NCI-H2227 treated with DMSO at 0.1 percent for 48 hours (cell line): ENCODE results near the gene ARHGAP21.
A peak's percentile ranks its signal among the peaks of the same experiment; 100 is the strongest.
"Not testable (repeated sequence)": the region's sequence is repeated elsewhere in the genome, so short reads cannot be mapped to it uniquely, and the experiment has no call there.

Experiments used
- DNase-seq: peaks from one replicate; lab custom pipeline; 2025; lab: John Stamatoyannopoulos, UW

The ARHGAP21 gene

GRCh38 chr10:24625778-24626177, 97.9 kb downstream of the ARHGAP21 start:
- DNase-seq = no peak

DNA sequence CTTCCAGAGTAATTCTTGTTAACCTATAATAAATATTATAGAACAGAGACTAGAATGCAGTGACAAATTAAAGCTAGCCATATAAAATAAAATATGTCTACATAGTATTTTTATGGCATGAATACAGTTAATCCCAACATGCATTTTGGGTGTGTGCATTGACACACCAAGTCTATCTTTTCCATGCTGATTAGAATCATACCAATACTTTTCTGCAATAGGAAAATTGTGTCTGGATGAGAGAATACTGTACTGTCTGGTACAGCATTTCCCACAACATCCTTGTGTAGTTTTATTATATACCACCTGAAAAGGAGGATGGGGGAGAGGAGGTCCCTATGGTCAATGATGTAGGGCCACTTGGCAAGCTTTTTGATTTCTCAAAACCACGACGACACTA, 100.3 kb downstream of the ARHGAP21 start:
- DNase-seq = no peak

DNA sequence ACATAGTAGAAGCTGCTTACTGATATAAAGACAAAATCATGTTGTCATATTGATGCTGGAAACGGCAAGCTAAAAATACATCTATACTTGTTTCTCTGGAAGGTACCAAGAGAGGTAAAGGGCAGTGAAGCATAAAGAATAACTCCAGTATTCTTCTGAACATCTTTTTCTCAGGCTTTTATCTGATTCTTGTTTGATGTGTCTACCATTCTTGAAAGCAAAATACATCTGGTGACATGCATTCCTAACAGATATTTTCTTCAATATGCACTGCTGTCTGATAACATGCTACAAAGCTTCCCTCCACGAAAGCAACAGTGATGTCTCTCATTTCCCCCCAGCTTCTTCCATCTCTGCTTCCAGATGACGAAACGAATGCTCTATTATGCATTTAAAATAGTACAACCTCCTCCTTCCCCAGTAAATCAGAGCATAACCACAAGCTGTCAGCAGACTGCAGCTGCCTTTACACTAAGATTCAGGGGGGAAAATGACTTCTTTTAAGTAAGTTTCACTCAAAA, 100.8 kb downstream of the ARHGAP21 start:
- DNase-seq = peak; percentile 22

DNA sequence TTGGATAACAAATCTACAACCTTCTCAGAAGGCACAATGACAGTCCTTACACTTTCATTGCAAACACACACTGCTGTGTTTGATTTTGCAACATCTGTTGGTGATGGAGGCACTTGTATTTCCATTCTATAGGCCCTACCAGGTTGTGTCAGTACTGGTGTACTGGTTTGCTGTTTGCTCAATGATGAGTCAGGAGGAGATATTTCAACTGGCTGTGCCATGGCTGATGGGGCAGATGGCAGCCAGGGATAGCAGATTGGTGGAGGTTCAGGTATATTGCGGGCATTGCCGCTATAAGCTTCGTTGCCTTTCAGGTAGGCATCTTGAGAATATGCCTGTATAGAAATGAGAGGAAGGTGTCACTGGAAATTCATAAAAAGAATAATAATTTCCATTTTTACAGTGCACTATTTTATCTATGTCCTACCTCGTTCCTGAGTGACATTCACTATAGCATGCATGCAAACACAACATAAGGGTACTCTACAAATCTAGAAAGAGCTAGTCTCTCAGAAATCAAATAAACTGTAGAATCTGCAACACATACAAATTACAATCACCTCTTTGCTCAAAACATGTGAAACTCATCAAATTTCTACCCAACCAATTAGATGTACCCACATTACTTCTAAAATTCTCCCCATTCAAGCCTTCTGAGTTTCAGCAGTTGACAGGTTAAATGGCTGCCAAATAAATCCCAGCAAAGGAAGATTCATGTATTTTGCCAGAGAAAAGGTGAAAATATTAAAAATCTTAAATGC, 102.5 kb downstream of the ARHGAP21 start:
- DNase-seq = not testable (repeated sequence)

DNA sequence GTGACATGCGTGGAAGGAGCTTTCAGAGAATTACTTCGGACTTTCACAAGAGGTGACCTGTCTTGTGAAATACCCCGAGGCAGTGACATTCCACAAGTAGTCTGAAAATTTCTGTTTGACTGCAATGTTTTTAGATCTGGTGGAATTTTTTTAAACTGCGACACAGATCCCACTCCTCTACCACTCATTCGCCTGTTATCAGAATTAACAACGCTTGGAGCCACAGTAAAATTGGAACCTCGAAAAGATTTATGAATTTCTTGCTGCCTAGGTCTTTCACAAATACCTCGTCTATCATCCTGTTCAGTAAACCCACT, 103.7 kb downstream of the ARHGAP21 start:
- not testable (repeated sequence) for DNase-seq

- DNase-seq = not testable (repeated sequence)
Observed at GRCh38 chr10:24619291-24619993, 104.2 kb downstream of the ARHGAP21 start.

DNA sequence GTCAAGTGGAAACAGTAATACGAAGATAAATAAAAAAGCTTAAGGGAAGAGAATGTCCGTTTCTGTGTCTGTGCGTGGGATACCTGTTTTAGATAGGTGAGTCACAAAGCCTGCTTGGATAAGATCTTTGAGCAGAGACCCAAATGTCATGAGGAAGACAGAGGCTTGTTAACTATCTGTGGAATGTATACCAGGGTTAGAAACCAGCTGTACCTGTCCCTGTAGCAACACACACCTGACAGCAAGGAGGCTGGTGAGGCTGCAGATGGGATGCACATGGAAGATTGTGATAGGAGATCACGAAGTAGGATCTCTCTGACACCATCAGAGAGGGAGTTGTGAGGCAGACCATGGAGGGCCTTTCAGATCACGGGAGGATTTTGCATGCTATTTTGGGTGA, 105.3 kb downstream of the ARHGAP21 start:
- no peak for DNase-seq

DNA sequence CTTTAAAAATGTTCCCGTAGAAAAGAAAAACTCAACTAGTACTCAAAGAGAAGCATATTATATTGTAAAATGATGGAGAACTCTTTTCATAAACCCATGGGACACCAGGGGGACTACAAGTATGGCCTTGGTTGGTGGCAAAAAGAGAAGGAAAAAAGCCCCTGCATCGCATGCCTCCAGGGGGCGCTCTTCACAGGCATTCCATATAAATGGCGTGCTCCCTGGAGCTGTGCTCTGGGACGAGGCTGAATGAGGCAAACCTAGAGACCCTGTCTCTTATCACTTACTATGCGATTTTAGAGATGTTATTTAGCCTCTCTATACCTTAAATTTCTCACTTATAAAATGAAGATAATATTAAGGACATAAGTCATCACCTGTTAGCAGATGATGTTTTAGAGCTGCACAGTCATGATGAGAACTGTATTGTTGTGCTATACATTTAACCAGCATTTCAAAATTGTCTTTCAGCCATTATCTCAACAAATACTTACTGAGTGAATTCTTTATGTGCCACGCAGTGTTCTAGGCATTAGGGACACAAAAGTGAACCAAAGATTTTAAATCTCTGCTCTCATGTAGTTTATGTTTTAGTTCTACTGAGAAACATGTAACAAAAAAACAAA, 105.8 kb downstream of the ARHGAP21 start:
- DNase-seq = peak; percentile 18

DNA sequence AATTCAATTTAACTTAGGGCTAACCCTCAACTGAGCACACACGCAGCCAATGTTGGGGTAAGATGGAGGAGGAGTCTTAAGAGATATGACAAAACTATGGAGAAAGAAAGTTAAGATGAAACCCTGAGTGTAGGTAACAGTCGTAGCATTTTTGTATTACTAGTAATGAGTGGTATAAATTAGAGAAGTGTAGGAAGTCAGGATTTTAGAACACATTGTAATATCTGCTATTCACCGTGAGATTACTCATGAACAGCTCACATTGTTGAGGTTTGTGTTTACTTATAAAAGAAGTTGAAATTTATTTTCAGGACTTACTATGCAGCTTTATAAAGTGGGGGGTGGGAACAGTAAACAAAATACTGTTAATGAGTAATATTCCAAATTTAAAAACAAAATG, 107.2 kb downstream of the ARHGAP21 start:
- no peak for DNase-seq

GRCh38 chr10:24606021-24606420, 117.7 kb downstream of the ARHGAP21 start:
- no peak for DNase-seq

DNA sequence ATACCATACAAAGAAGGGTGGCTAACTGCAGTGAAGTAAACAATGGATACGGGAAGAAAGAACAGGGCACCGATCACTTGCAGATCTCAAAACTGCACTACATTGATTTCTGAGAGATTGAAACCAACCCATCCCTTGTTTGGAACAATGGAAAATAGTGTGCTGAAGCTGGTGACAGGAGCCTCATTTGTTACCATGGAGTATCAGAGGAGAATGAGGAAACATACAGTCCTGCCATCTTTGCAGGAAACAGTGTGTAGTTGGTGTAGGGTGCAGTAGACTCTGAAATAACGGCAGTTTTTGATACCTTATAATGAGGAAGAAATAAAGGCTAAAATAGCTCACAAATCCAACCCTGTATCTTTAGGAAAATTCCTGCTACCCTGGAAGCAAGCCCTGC, 118.5 kb downstream of the ARHGAP21 start:
- no peak for DNase-seq

- no peak for DNase-seq
Observed at GRCh38 chr10:24603333-24603732, 120.4 kb downstream of the ARHGAP21 start.

DNA sequence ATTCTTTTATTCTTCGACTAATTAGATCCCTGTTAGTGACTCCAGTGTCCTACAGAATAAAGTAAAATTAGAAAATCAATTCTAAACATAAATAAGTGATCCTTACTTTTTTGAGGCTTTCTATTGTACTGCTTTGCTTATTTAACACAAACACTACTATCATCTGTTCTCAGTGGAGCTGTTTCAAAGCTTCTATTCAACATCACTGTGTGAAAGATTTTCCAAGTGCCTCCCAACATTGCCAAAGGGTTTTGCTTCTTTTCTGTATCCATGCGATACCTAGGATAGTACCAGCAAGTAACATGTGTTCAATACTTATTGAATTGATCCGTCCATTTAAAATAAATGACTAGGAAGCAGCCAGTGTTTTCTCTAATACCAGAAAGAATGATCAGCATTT, 125.7 kb downstream of the ARHGAP21 start:
- DNase-seq = no peak

DNA sequence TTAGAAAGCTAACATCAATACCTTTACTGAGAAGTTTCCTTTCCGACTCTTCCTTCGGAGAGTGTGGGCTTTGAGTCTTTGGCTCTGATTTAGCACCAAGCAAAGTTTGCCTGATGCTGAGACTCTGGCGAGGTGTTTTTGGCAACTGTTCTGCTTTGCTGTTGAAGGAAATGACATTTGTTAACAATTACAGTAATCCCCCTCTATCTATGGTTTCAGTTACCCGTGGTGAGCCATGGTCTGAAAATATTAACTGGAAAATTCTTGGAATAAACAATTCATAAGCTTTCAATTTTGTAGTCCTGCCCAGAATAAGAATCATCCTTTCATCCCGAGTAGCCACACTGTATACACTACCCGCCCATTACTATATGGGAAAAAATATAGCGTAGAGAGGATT, 126.3 kb downstream of the ARHGAP21 start:
- no peak for DNase-seq

DNA sequence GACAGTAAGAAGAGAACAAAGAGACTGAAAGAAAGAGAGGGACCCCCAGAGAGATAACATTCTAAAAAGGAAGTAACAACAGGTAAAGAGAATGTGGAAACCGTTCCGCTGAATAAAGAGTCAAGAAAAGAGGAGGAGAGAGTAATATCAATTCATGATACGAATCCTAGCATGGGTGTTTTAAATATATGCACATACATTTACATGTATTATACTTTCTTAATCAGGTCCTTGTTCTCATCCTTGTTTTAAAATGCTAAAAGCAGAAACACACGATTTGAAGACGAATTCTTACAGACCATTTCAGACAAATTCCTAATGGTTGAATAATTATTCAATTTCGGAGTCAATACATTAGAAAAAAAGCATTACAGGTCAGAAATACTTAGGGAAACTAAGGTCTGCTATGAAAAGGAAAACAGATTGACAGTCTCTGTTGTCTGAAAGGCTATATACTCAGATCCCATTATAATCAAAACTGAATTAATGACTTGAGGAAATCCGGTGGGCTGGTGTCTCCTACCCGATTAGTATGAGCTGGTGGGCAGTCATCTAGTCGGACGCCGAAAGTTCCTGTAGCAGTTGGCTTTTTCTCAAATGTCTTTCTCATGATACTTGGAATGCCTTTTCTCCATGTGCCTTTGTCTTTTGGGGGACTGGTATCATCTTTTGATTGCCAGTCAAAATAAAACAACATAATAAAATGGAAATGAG, 127.3 kb downstream of the ARHGAP21 start:
- DNase-seq = no peak

DNA sequence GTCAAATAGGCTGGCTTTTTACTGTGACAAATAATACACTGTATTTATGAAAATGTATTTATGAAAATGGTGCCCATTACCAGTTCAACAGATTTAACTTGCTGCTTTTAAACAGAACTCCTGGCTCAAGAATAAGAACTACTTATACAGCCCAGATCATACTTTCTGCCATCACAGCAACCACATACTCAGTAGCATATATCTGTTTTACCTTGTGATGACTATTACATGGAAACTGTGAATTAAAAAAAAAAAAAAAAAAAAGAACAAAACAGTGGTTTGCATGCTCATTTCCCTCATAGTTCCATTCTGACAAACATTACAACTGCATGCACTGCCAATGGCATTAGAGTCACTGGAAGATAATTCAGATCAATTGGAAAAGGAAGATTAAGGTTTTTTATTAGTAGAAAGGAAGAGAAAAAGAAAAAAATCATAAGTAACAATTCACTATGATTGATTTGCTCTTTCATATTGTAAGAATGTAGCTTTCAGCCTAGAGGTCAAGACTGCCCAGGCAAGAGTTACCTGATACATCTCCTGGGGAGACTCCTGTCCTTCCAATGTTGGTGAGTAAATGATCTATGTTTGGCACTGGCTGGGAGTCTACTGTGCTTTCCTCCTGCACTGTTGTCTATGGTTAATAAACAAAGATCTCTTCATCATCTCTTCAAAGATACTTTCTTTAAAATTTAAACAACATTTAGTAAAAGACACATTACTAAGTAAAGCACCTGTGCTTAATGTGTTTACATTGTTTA, 132.8 kb downstream of the ARHGAP21 start:
- no peak for DNase-seq

DNA sequence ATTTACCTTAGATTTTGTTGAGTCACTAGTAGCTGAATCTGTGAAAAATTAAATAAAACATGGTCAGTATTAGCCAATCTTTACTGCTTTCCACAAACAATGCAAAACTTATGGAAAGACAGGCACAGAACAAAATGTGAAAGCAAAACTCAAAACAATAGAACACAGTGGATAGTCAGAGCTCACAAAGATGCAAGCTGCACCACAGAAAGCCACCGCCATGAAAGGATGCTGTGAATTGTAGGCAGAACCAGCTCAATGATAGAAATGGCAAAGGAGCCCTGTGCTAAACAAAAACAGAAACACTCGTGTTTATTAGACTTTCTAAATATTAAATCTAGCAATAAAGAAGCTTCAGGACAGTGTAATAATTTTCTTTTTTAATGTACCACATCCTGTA, 134.4 kb downstream of the ARHGAP21 start:
- no peak for DNase-seq

GRCh38 chr10:24579906-24580305, 143.8 kb downstream of the ARHGAP21 start:
- DNase-seq = no peak

GRCh38 chr10:24579448-24579847, 144.2 kb downstream of the ARHGAP21 start:
- DNase-seq = no peak

DNA sequence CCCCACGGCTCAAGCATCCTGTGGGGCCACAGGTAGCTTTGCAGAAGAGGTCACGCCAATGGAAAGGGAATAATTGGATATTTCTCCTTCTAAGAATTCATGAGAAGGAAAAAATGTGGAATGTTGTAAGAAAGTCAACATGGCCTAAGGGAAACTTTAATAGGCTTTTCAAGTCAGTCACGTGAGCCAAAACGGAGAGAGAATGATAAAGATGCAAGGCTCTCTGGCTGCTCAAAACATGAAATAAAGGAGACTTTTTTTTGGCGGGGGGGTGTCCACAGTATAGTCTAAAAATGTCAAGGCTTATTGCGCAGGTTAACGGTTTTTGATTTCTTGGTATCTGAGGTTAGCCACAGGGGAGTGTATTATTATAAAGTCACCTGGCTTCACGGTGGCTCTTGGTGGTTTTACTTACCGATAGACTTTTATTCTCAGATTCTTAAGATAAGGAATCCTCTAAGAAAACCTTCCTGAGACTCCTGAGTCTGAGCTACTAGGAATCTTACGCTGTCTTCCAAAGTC, 148.1 kb downstream of the ARHGAP21 start:
- DNase-seq = no peak

DNA sequence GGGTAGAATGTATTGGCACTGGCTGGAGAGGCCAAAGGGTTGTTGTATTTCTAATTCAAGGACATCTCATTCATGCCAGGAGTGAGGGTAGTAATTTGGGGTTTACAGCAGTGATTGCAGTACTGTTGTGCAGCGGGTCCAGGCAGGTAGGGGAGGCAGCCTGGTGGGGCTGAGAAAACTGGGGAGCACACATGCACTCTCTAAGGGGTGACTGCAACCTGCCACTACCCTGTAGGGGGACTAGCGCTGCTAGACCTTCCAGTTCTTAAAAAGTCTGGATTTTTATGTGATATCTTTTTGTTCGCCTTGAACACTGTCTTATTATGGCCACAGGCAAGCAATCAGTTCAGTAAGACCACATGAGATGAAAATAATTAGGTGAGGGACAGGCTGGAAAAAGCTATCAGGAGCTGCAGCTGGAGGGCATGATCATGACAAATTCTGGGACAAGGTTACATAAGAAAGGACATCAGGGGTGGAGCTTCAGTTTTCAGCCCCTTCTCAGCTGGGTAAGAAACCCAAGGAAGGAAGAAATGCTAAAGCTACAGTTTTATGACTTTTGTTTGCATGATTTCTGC, 149.0 kb downstream of the ARHGAP21 start:
- no peak for DNase-seq
